Measurements from ENCODE around the gene SLC35G1. TPM values are rescaled to one million over a fixed set of nuclear protein-coding genes. Genes with fewer than 3 reads are reported as not detected.

SLC35G1 gene
- total RNA-seq, 1 donor from 2014 or later: 5.0 TPM

DNA sequence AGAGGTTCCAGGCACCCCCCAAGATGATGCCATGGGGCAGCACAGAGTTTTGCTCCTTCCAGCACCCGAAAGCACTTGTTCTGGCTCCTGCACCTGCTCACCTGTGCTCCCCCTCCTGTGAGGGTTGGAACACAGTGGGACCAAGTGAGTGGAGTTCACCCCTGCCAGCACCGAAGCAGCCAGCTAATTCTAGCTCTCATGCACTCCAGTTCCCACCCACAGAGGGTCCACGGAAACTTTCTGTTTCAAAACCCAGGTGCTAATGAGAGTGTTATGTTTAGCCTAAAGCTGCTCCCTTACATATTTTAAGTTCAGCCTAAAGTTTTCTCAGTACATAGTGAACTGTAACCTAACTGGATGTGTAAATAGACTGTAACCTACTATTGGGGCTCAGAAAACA, 42.6 kb upstream of the SLC35G1 start:
- TF ChIP-seq CTCF (IDR thresholded peaks at IDR 0.05; ENCODE audit: unreplicated experiment): no peak
- Mint-ChIP-seq H3K27me3 (ENCODE audit: unreplicated experiment) (no peaks in the 10 kb centered on the region), H3K9me3 (ENCODE audit: unreplicated experiment) (no peaks in the 10 kb centered on the region), H3K36me3 (ENCODE audit: low read depth, unreplicated experiment) (no peaks in the 10 kb centered on the region), H3K4me3 (ENCODE audit: unreplicated experiment) (no peak overlapping the region), H3K4me1 (ENCODE audit: unreplicated experiment) (peaks cover 3% of the 10 kb centered on the region), H3K27ac (ENCODE audit: unreplicated experiment) (no peak overlapping the region)
- no peak for DNase-seq (ENCODE audit: low spot score)

DNA sequence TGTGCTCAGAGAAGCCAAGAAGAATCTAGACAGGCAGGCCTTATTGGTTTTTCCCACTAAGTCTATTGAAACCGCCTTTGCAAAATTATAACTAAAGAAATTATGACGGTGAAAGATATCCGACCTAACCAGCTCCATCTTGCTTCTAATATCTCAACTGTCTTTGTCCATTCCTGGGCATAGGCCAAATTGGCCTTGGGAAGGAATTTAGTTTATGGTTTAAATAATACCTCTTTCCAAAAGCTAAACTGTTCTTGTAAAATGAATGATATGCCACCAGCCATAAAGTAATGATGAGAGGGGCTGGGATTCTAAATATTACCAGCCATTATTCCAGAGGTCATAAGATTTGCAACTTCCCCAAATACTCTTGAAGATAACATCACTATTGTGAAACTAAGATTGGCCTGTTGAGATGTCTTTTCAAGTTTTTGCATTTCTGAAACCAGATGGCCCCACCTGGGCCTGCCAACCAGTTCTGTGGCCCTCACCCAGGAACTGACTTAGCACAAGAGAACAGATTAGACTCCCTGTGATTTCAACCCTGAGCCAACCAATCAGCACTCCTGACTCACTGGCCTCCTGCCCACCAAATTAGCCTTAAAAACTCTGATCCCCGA, 41.2 kb upstream of the SLC35G1 start:
- H3K4me3 Mint-ChIP-seq (ENCODE audit: unreplicated experiment): no peak overlapping the region
- peaks cover 3% of the 10 kb centered on the region for H3K4me1 Mint-ChIP-seq (ENCODE audit: unreplicated experiment)
- no peak overlapping the region for H3K27ac Mint-ChIP-seq (ENCODE audit: unreplicated experiment)
- no peak for TF ChIP-seq CTCF (IDR thresholded peaks at IDR 0.05; ENCODE audit: unreplicated experiment)
- no peaks in the 10 kb centered on the region for H3K27me3 Mint-ChIP-seq (ENCODE audit: unreplicated experiment)
- no peaks in the 10 kb centered on the region for H3K36me3 Mint-ChIP-seq (ENCODE audit: low read depth, unreplicated experiment)
- DNase-seq (ENCODE audit: low spot score): no peak
- H3K9me3 Mint-ChIP-seq (ENCODE audit: unreplicated experiment): no peaks in the 10 kb centered on the region

GRCh38 chr10:93854975-93855374, 38.8 kb upstream of the SLC35G1 start:
- no peaks in the 10 kb centered on the region for H3K9me3 Mint-ChIP-seq (ENCODE audit: unreplicated experiment)
- no peak for DNase-seq (ENCODE audit: low spot score)
- H3K27me3 Mint-ChIP-seq (ENCODE audit: unreplicated experiment): no peaks in the 10 kb centered on the region
- TF ChIP-seq CTCF (IDR thresholded peaks at IDR 0.05; ENCODE audit: unreplicated experiment): no peak
- no peak overlapping the region for H3K4me3 Mint-ChIP-seq (ENCODE audit: unreplicated experiment)
- H3K4me1 Mint-ChIP-seq (ENCODE audit: unreplicated experiment): no peaks in the 10 kb centered on the region
- no peak overlapping the region for H3K27ac Mint-ChIP-seq (ENCODE audit: unreplicated experiment)
- no peaks in the 10 kb centered on the region for H3K36me3 Mint-ChIP-seq (ENCODE audit: low read depth, unreplicated experiment)

GRCh38 chr10:93856349-93857145, 37.2 kb upstream of the SLC35G1 start:
- DNase-seq (ENCODE audit: low spot score): no peak
- Mint-ChIP-seq H3K36me3 (ENCODE audit: low read depth, unreplicated experiment) (no peaks in the 10 kb centered on the region), H3K4me3 (ENCODE audit: unreplicated experiment) (no peak overlapping the region), H3K27me3 (ENCODE audit: unreplicated experiment) (no peaks in the 10 kb centered on the region), H3K4me1 (ENCODE audit: unreplicated experiment) (no peaks in the 10 kb centered on the region), H3K27ac (ENCODE audit: unreplicated experiment) (no peak overlapping the region), H3K9me3 (ENCODE audit: unreplicated experiment) (no peaks in the 10 kb centered on the region)
- TF ChIP-seq CTCF (IDR thresholded peaks at IDR 0.05; ENCODE audit: unreplicated experiment): no peak

- Mint-ChIP-seq H3K9me3 (ENCODE audit: unreplicated experiment) (no peaks in the 10 kb centered on the region), H3K27ac (ENCODE audit: unreplicated experiment) (no peak overlapping the region), H3K4me1 (ENCODE audit: unreplicated experiment) (no peaks in the 10 kb centered on the region), H3K36me3 (ENCODE audit: low read depth, unreplicated experiment) (no peaks in the 10 kb centered on the region), H3K4me3 (ENCODE audit: unreplicated experiment) (no peak overlapping the region), H3K27me3 (ENCODE audit: unreplicated experiment) (no peaks in the 10 kb centered on the region)
- no peak for DNase-seq (ENCODE audit: low spot score)
- TF ChIP-seq CTCF (IDR thresholded peaks at IDR 0.05; ENCODE audit: unreplicated experiment): peak; percentile 67
These were observed 34.6 kb upstream of the SLC35G1 start for GRCh38 chr10:93859049-93859655.
